Right lobe of liver (tissue), 6 donors: ENCODE measurements around the gene KCNN3. TPM values are rescaled to one million over a fixed set of nuclear protein-coding genes. Genes with fewer than 3 reads are reported as not detected.

ENCODE experiments used
- ATAC-seq, 4 donors: fragments of 200-7000 bp; cut with Tn5 transposase; one replicate each; pipeline ENCODE4 v1.9.1; 2020; ENCODE audit warnings: mild to moderate bottlenecking in 4 of 4, moderate library complexity in 4 of 4
- DNase-seq, 3 donors: peaks; one replicate each; pipeline ENCODE4 v3.0.0-alpha.2; 2020
- H3K27ac ChIP-seq, 3 donors: fragments of 200-600 bp; one replicate each; pipeline ENCODE4 v1.8.0; 2022
- H3K27me3 ChIP-seq, 2 donors: fragments of 200-600 bp; one replicate each; pipeline ENCODE4 v1.8.0; 2022
- H3K36me3 ChIP-seq, 4 donors: fragments of 200-600 bp; sonication (generic) in 1 of 4; one replicate each; pipeline versions ENCODE4 v1.5.1 to v1.8.0; 2017 to 2022; ENCODE audit warnings: control low read depth in 1 of 4
- H3K4me1 ChIP-seq, 4 donors: fragments of 200-600 bp; sonication (generic) in 1 of 4; one replicate each; pipeline versions ENCODE4 v1.5.1 to v1.8.0; 2017 to 2022; ENCODE audit warnings: control low read depth in 1 of 4
- H3K4me3 ChIP-seq, 3 donors: fragments of 200-600 bp; one replicate each; pipeline ENCODE4 v1.8.0; 2022
- H3K9me3 ChIP-seq, 4 donors: fragments of 200-600 bp; sonication (generic) in 1 of 4; one replicate each; pipeline versions ENCODE4 v1.5.1 to v1.8.0; 2017 to 2022; ENCODE audit warnings: control low read depth in 1 of 4
- POLR2A ChIP-seq: fragments of 450-650 bp; IDR thresholded peaks from one replicate; pipeline ENCODE4 v1.6.1; 2017; ENCODE audit warnings: antibody characterized with exemption, mild to moderate bottlenecking
- WGBS: methylation state at CpG from one replicate; pipeline ENCODE4 v1.1.6; 2018; ENCODE audit warnings: low coverage, low lambda C conversion rate; ENCODE audit not compliant: insufficient coverage; ENCODE audit errors: missing lambda C conversion rate; 5-methylcytosine and 5-hydroxymethylcytosine counted together
- intact Hi-C, 2 donors: fragments of 100-400 bp; cut with DNase I; formaldehyde crosslinking; loops; one replicate each; pipeline versions ENCODE4 v1.11.2 to v1.14.1; 2022
- total RNA-seq, 6 experiments: library from RNA; depleted of rRNA in 2 of 6; stranded (reverse); fragments of >200 nt in 2 of 6; fragmentation: NEBNext Ultra II Directional in 3 of 6; extraction: Animal tissue kit (Norgen Biotek cat#: 25700) in 3 of 6; gene quantifications; one replicate each; pipeline versions ENCODE4 v1.1.0 to v1.2.4, GENCODE V29; 2016 to 2023
- TF ChIP-seq, protein P1 (sequence below), 4 donors: fragments of 200-600 bp in 3 of 4; fragments of 450-650 bp in 1 of 4; IDR thresholded peaks; one replicate each; pipeline versions ENCODE4 v1.5.1 to v1.8.0; 2016 to 2022; ENCODE audit warnings: antibody characterized with exemption in 4 of 4, mild to moderate bottlenecking in 2 of 4
- donor health status: DM: no; HTN: yes; CAD: no.
- donor health status: DM: no; HTN: no; CAD: no.
- donor health status: DM: no; HTN: no; CAD: no.
- donor health status: DM: no; HTN: yes; CAD: no.
- donor health status: DM: no; HTN: yes; CAD: no.

The KCNN3 gene
- total RNA-seq, 6 experiments from 2014 or later, result 0.15 to 0.64 (median 0.32) TPM

DNA sequence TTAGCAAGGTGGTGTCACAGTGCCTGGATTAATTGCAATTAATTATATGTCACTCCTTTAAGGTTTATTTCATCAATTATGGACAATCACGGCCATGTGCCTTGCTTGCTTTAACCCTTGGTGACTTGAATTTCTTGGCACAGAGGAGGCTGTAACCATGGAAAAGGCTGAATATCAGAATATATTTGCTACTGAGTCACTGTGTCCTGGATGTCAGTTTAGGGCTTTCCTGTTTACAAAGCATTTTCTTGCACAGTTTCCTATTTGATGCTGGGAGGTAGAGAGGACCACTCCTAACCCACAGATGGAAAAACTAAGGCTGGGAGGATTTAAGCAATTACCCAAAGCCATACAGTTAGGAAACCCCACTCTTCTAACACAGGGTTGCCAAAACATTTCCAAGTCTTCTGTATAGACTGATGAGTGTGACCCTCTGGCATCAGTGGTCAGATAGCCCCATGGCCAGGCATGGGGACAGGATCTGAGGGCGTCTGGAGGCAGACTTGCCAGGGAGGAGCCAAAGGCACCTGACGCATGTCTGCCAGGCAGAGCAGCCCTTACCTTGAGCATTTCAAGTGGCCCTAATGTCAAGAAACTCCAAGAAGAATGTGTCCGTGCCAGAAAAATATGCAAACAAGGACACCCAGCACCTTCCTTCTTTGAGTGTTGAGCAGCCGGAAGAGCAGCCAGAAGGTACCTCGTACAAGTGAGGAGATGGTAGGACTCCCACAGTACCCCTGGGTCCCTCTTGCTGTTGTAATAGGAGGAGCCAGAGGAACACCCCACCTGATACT, 34.4 kb downstream of the KCNN3 start:
- Histone ChIP-seq H3K27me3 (no peaks in the 10 kb centered on the region), H3K27ac (no peak overlapping the region), H3K9me3 (no peaks in the 10 kb centered on the region), H3K4me1 (no peaks in the 10 kb centered on the region), H3K4me3 (no peak overlapping the region), H3K36me3 (no peaks in the 10 kb centered on the region)
- 30% methylated on average over 2 of the region's 6 CpGs for WGBS
- no peak for TF ChIP-seq POLR2A
- TF ChIP-seq, protein P1, sequence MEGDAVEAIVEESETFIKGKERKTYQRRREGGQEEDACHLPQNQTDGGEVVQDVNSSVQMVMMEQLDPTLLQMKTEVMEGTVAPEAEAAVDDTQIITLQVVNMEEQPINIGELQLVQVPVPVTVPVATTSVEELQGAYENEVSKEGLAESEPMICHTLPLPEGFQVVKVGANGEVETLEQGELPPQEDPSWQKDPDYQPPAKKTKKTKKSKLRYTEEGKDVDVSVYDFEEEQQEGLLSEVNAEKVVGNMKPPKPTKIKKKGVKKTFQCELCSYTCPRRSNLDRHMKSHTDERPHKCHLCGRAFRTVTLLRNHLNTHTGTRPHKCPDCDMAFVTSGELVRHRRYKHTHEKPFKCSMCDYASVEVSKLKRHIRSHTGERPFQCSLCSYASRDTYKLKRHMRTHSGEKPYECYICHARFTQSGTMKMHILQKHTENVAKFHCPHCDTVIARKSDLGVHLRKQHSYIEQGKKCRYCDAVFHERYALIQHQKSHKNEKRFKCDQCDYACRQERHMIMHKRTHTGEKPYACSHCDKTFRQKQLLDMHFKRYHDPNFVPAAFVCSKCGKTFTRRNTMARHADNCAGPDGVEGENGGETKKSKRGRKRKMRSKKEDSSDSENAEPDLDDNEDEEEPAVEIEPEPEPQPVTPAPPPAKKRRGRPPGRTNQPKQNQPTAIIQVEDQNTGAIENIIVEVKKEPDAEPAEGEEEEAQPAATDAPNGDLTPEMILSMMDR (IDR thresholded peaks at IDR 0.05), result no peak
- intact Hi-C loops, result no loop called here
- ATAC-seq (peak in 2 of 4 donors; percentile 22 to 28), DNase-seq (no peak)

- H3K27me3 ChIP-seq, result no peaks in the 10 kb centered on the region
- H3K36me3 ChIP-seq, result no peaks in the 10 kb centered on the region
- H3K4me3 ChIP-seq, result no peak overlapping the region
- ATAC-seq (no peak), DNase-seq (no peak)
- no peak overlapping the region for H3K27ac ChIP-seq
- H3K4me1 ChIP-seq, result no peaks in the 10 kb centered on the region
- 79% methylated on average over 5 of the region's 5 CpGs for WGBS
- TF ChIP-seq, protein P1 (IDR thresholded peaks at IDR 0.05), result no peak
- TF ChIP-seq POLR2A, result no peak
- intact Hi-C loops, result no loop called here
- H3K9me3 ChIP-seq, result no peaks in the 10 kb centered on the region
These were observed 36.2 kb downstream of the KCNN3 start for GRCh38 chr1:154833841-154834240.

- no peak for DNase-seq
- 78% methylated on average over 6 of the region's 9 CpGs for WGBS
- Histone ChIP-seq H3K4me3 (no peak overlapping the region), H3K27me3 (no peaks in the 10 kb centered on the region), H3K36me3 (no peaks in the 10 kb centered on the region), H3K9me3 (no peaks in the 10 kb centered on the region), H3K27ac (no peak overlapping the region), H3K4me1 (no peaks in the 10 kb centered on the region)
- no peak for ATAC-seq
- intact Hi-C loops, result no loop called here
- TF ChIP-seq POLR2A, result no peak
These were observed 36.9 kb downstream of the KCNN3 start for GRCh38 chr1:154833209-154833608.

GRCh38 chr1:154832384-154832783, 37.7 kb downstream of the KCNN3 start:
- H3K4me1 ChIP-seq, result no peaks in the 10 kb centered on the region
- no peak overlapping the region for H3K4me3 ChIP-seq
- no peak for ATAC-seq
- H3K9me3 ChIP-seq, result no peaks in the 10 kb centered on the region
- H3K27ac ChIP-seq, result no peak overlapping the region
- H3K36me3 ChIP-seq, result no peaks in the 10 kb centered on the region
- H3K27me3 ChIP-seq, result no peaks in the 10 kb centered on the region
- no CpG with 5 or more reads among the region's 2 CpGs for WGBS
- intact Hi-C loops, result no loop called here
- DNase-seq, result no peak
- TF ChIP-seq, protein P1 (IDR thresholded peaks at IDR 0.05), result no peak
- TF ChIP-seq POLR2A, result no peak

GRCh38 chr1:154831462-154831861, 38.6 kb downstream of the KCNN3 start:
- TF ChIP-seq, protein P1 (IDR thresholded peaks at IDR 0.05), result no peak
- no peak for TF ChIP-seq POLR2A
- WGBS, result 80% methylated on average over 1 of the region's 2 CpGs

More at GRCh38 chr1:154831462-154831861, 38.6 kb downstream of the KCNN3 start:
- Histone ChIP-seq H3K4me3 (no peak overlapping the region), H3K27me3 (no peaks in the 10 kb centered on the region), H3K27ac (no peak overlapping the region), H3K9me3 (no peaks in the 10 kb centered on the region), H3K36me3 (no peaks in the 10 kb centered on the region), H3K4me1 (no peaks in the 10 kb centered on the region)
- intact Hi-C loops, result no loop called here
- ATAC-seq (no peak), DNase-seq (no peak)
